ENCODE data around the gene RAB8A.
A peak's percentile ranks its signal among the peaks of the same experiment; 100 is the strongest.

RAB8A gene

GRCh38 chr19:16127080-16127479 lies 15.4 kb downstream of the RAB8A start:
- no peaks in the 10 kb centered on the region for H3K27me3 Mint-ChIP-seq
- H3K9me3 Mint-ChIP-seq: no peaks in the 10 kb centered on the region
- no peak overlapping the region for H3K27ac Mint-ChIP-seq
- no peak for DNase-seq
- H3K36me3 Mint-ChIP-seq (ENCODE audit: insufficient read depth): peaks cover 87% of the 10 kb centered on the region
- H3K4me1 Mint-ChIP-seq (ENCODE audit: low read depth in 2 of 2): peaks cover 0 to 2% of the 10 kb centered on the region in 2 donors
- ATAC-seq (replicated peaks): no peak
- no peak overlapping the region for H3K4me3 Mint-ChIP-seq

- ATAC-seq (replicated peaks) (no peak), DNase-seq (no peak)
- H3K27me3 Mint-ChIP-seq: no peaks in the 10 kb centered on the region
- H3K4me1 Mint-ChIP-seq (ENCODE audit: low read depth in 2 of 2): peaks cover 0 to 2% of the 10 kb centered on the region in 2 donors
- H3K36me3 Mint-ChIP-seq (ENCODE audit: insufficient read depth): peaks cover 91% of the 10 kb centered on the region
- no peaks in the 10 kb centered on the region for H3K9me3 Mint-ChIP-seq
- no peak overlapping the region for H3K4me3 Mint-ChIP-seq
- peak overlapping the region in 1 of 2 donors; percentile 55 for H3K27ac Mint-ChIP-seq
Measured at GRCh38 chr19:16127776-16128371, 16.2 kb downstream of the RAB8A start.

- Mint-ChIP-seq H3K27me3 (no peaks in the 10 kb centered on the region), H3K4me3 (no peak overlapping the region), H3K9me3 (no peaks in the 10 kb centered on the region), H3K4me1 (ENCODE audit: low read depth in 2 of 2) (peaks cover 2 to 14% of the 10 kb centered on the region in 2 donors), H3K27ac (peak overlapping the region in 1 of 2 donors; percentile 9), H3K36me3 (ENCODE audit: insufficient read depth) (peaks cover 83% of the 10 kb centered on the region)
- DNase-seq (no peak), ATAC-seq (replicated peaks) (no peak)
Measured at GRCh38 chr19:16131648-16132047, 20.0 kb downstream of the RAB8A start.

- peaks cover 62% of the 10 kb centered on the region for H3K36me3 Mint-ChIP-seq (ENCODE audit: insufficient read depth)
- peak overlapping the region in 1 of 2 donors; percentile 31 for H3K27ac Mint-ChIP-seq
- DNase-seq: no peak
Measured at GRCh38 chr19:16133818-16134217, 22.1 kb downstream of the RAB8A start.

GRCh38 chr19:16134510-16134909 lies 22.8 kb downstream of the RAB8A start:
- Mint-ChIP-seq H3K27me3 (no peaks in the 10 kb centered on the region), H3K4me1 (ENCODE audit: low read depth in 2 of 2) (peaks cover 16 to 32% of the 10 kb centered on the region in 2 donors), H3K27ac (peak overlapping the region in 1 of 2 donors; percentile 31), H3K4me3 (no peak overlapping the region), H3K36me3 (ENCODE audit: insufficient read depth) (peaks cover 56% of the 10 kb centered on the region), H3K9me3 (no peaks in the 10 kb centered on the region)
- ATAC-seq (replicated peaks) (no peak), DNase-seq (no peak)

More at GRCh38 chr19:16133818-16134217, 22.1 kb downstream of the RAB8A start:
- no peaks in the 10 kb centered on the region for H3K9me3 Mint-ChIP-seq
- peaks cover 11 to 26% of the 10 kb centered on the region in 2 donors for H3K4me1 Mint-ChIP-seq (ENCODE audit: low read depth in 2 of 2)
- no peaks in the 10 kb centered on the region for H3K27me3 Mint-ChIP-seq
- no peak overlapping the region for H3K4me3 Mint-ChIP-seq
- no peak for ATAC-seq (replicated peaks)

- peaks cover 23 to 39% of the 10 kb centered on the region in 2 donors for H3K4me1 Mint-ChIP-seq (ENCODE audit: low read depth in 2 of 2)
- no peak for DNase-seq
- H3K27me3 Mint-ChIP-seq: no peaks in the 10 kb centered on the region
- no peaks in the 10 kb centered on the region for H3K9me3 Mint-ChIP-seq
- H3K27ac Mint-ChIP-seq: peak overlapping the region; percentile 31 to 32
- no peak for ATAC-seq (replicated peaks)
- peaks cover 46% of the 10 kb centered on the region for H3K36me3 Mint-ChIP-seq (ENCODE audit: insufficient read depth)
- no peak overlapping the region for H3K4me3 Mint-ChIP-seq
Measured at GRCh38 chr19:16135430-16136127, 23.9 kb downstream of the RAB8A start.

- no peaks in the 10 kb centered on the region for H3K9me3 Mint-ChIP-seq
- H3K27me3 Mint-ChIP-seq: no peaks in the 10 kb centered on the region
- no peak for DNase-seq
- peaks cover 44% of the 10 kb centered on the region for H3K36me3 Mint-ChIP-seq (ENCODE audit: insufficient read depth)
- peak overlapping the region; percentile 31 to 32 for H3K27ac Mint-ChIP-seq
- peaks cover 30 to 47% of the 10 kb centered on the region in 2 donors for H3K4me1 Mint-ChIP-seq (ENCODE audit: low read depth in 2 of 2)
- peak; percentile 40 for ATAC-seq (replicated peaks)
- H3K4me3 Mint-ChIP-seq: peak overlapping the region in 1 of 2 donors; percentile 1
Measured at GRCh38 chr19:16136185-16136999, 24.7 kb downstream of the RAB8A start.

GRCh38 chr19:16139752-16140151 lies 28.1 kb downstream of the RAB8A start:
- H3K27me3 Mint-ChIP-seq: no peaks in the 10 kb centered on the region
- no peaks in the 10 kb centered on the region for H3K9me3 Mint-ChIP-seq
- H3K4me1 Mint-ChIP-seq (ENCODE audit: low read depth in 2 of 2): peaks cover 50 to 65% of the 10 kb centered on the region in 2 donors
- peak in 2 of 3 experiments; percentile 18 to 28 for DNase-seq
- ATAC-seq (replicated peaks): peak; percentile 42
- peak overlapping the region; percentile 61 to 80 for H3K4me3 Mint-ChIP-seq
- peaks cover 24% of the 10 kb centered on the region for H3K36me3 Mint-ChIP-seq (ENCODE audit: insufficient read depth)
- H3K27ac Mint-ChIP-seq: peak overlapping the region; percentile 71 to 99

- H3K4me3 Mint-ChIP-seq: peak overlapping the region; percentile 49 to 80
- ATAC-seq (replicated peaks) (peak; percentile 44), DNase-seq (peak; percentile 15 to 38 (median 25))
- no peaks in the 10 kb centered on the region for H3K27me3 Mint-ChIP-seq
- peaks cover 16% of the 10 kb centered on the region for H3K36me3 Mint-ChIP-seq (ENCODE audit: insufficient read depth)
- no peaks in the 10 kb centered on the region for H3K9me3 Mint-ChIP-seq
- peak overlapping the region; percentile 66 to 99 for H3K27ac Mint-ChIP-seq
- H3K4me1 Mint-ChIP-seq (ENCODE audit: low read depth in 2 of 2): peaks cover 55 to 65% of the 10 kb centered on the region in 2 donors
Measured at GRCh38 chr19:16141043-16141442, 29.4 kb downstream of the RAB8A start.

- Mint-ChIP-seq H3K36me3 (ENCODE audit: insufficient read depth) (peaks cover 16% of the 10 kb centered on the region), H3K4me1 (ENCODE audit: low read depth in 2 of 2) (peaks cover 49 to 59% of the 10 kb centered on the region in 2 donors), H3K9me3 (no peaks in the 10 kb centered on the region), H3K27me3 (no peaks in the 10 kb centered on the region), H3K4me3 (peak overlapping the region; percentile 45 to 49), H3K27ac (peak overlapping the region in 1 of 2 donors; percentile 99)
- DNase-seq (no peak), ATAC-seq (replicated peaks) (no peak)
Measured at GRCh38 chr19:16142032-16142580, 30.4 kb downstream of the RAB8A start.

GRCh38 chr19:16143399-16144215 lies 31.9 kb downstream of the RAB8A start, which contains the start of gene HSH2D:
TSS of gene HSH2D (plus strand) at chr19:16143685. CDS start at chr19:16148751, 5,066 bp downstream.
- no peaks in the 10 kb centered on the region for H3K9me3 Mint-ChIP-seq

GRCh38 chr19:16144216-16144581 lies 32.5 kb downstream of the RAB8A start:
- H3K36me3 Mint-ChIP-seq (ENCODE audit: insufficient read depth): peaks cover 26% of the 10 kb centered on the region
- no peak for ATAC-seq (replicated peaks)
- no peaks in the 10 kb centered on the region for H3K9me3 Mint-ChIP-seq
- no peak for DNase-seq
- H3K4me1 Mint-ChIP-seq (ENCODE audit: low read depth in 2 of 2): peaks cover 42 to 51% of the 10 kb centered on the region in 2 donors
- H3K4me3 Mint-ChIP-seq: peak overlapping the region; percentile 98 to 99
- H3K27ac Mint-ChIP-seq: peak overlapping the region; percentile 98 to 99
- H3K27me3 Mint-ChIP-seq: no peaks in the 10 kb centered on the region

More at GRCh38 chr19:16143399-16144215, 31.9 kb downstream of the RAB8A start, which contains the start of gene HSH2D:
- Mint-ChIP-seq H3K27ac (peak within 1 kb of the TSS; percentile 98 to 99), H3K36me3 (ENCODE audit: insufficient read depth) (peaks cover 21% of the 10 kb centered on the region), H3K4me1 (ENCODE audit: low read depth in 2 of 2) (peaks cover 46 to 53% of the 10 kb centered on the region in 2 donors), H3K4me3 (peak within 1 kb of the TSS; percentile 98 to 99), H3K27me3 (no peaks in the 10 kb centered on the region)
- ATAC-seq (replicated peaks) (peak; percentile 88), DNase-seq (peak; percentile 71 to 73 (median 73))
